Adipocyte (in vitro differentiated cells): ENCODE data around the gene PLD1.
A peak's percentile ranks its signal among the peaks of the same experiment; 100 is the strongest.

Source experiments
- DNase-seq: peaks from one replicate; pipeline ENCODE4 v3.0.0-alpha.2; 2015; ENCODE audit warnings: low read depth
- H3K27me3 ChIP-seq: replicated peaks from 2 replicates; pipeline ENCODE4 v1.7.0; 2013; ENCODE audit warnings: mild to moderate bottlenecking, low read length, moderate library complexity; ENCODE audit not compliant: control insufficient read depth, insufficient read depth
- H3K36me3 ChIP-seq: 2 replicates; pipeline ENCODE4 v1.7.0; 2013; ENCODE audit warnings: low read length, mild to moderate bottlenecking, moderate library complexity; ENCODE audit not compliant: control insufficient read depth, insufficient read depth, severe bottlenecking
- H3K4me1 ChIP-seq: 2 replicates; pipeline ENCODE4 v1.7.0; 2013; ENCODE audit warnings: mild to moderate bottlenecking, low read length, moderate library complexity; ENCODE audit not compliant: control insufficient read depth, insufficient read depth
- H3K4me3 ChIP-seq: 2 replicates; pipeline ENCODE4 v1.7.0; 2013; ENCODE audit warnings: mild to moderate bottlenecking, low read length, moderate library complexity
- H3K9ac ChIP-seq: 2 replicates; pipeline ENCODE4 v1.7.0; 2013; ENCODE audit warnings: mild to moderate bottlenecking, low read length, moderate library complexity
- H3K9me3 ChIP-seq: 2 replicates; pipeline ENCODE4 v1.7.0; 2013; ENCODE audit warnings: mild to moderate bottlenecking, low read length, moderate library complexity; ENCODE audit not compliant: control insufficient read depth

The PLD1 gene

GRCh38 chr3:171765511-171765887 lies 44.8 kb downstream of the PLD1 start:
- Histone ChIP-seq H3K9ac (no peak overlapping the region), H3K9me3 (no peaks in the 10 kb centered on the region), H3K4me3 (no peak overlapping the region), H3K36me3 (no peaks in the 10 kb centered on the region), H3K27me3 (no peaks in the 10 kb centered on the region), H3K4me1 (peaks cover 17% of the 10 kb centered on the region)
- no peak for DNase-seq

- no peaks in the 10 kb centered on the region for H3K27me3 ChIP-seq
- peaks cover 4% of the 10 kb centered on the region for H3K4me1 ChIP-seq
- no peak overlapping the region for H3K4me3 ChIP-seq
- H3K9me3 ChIP-seq: no peaks in the 10 kb centered on the region
- DNase-seq: no peak
- H3K36me3 ChIP-seq: no peaks in the 10 kb centered on the region
- no peak overlapping the region for H3K9ac ChIP-seq
These were observed 46.9 kb downstream of the PLD1 start for GRCh38 chr3:171763392-171763791.

GRCh38 chr3:171760477-171760876 lies 49.8 kb downstream of the PLD1 start:
- no peak overlapping the region for H3K4me3 ChIP-seq
- H3K27me3 ChIP-seq: no peaks in the 10 kb centered on the region
- H3K36me3 ChIP-seq: no peaks in the 10 kb centered on the region
- H3K9me3 ChIP-seq: no peaks in the 10 kb centered on the region
- no peak overlapping the region for H3K9ac ChIP-seq
- no peaks in the 10 kb centered on the region for H3K4me1 ChIP-seq
- no peak for DNase-seq

GRCh38 chr3:171758109-171758508 lies 52.2 kb downstream of the PLD1 start:
- Histone ChIP-seq H3K4me1 (peaks cover 15% of the 10 kb centered on the region), H3K4me3 (no peak overlapping the region), H3K36me3 (no peaks in the 10 kb centered on the region), H3K27me3 (no peaks in the 10 kb centered on the region), H3K9me3 (no peaks in the 10 kb centered on the region), H3K9ac (no peak overlapping the region)
- no peak for DNase-seq

GRCh38 chr3:171757361-171758034 lies 52.8 kb downstream of the PLD1 start:
- H3K9me3 ChIP-seq: no peaks in the 10 kb centered on the region
- no peak overlapping the region for H3K9ac ChIP-seq
- DNase-seq: no peak
- no peaks in the 10 kb centered on the region for H3K36me3 ChIP-seq
- H3K27me3 ChIP-seq: no peaks in the 10 kb centered on the region
- H3K4me3 ChIP-seq: no peak overlapping the region
- peaks cover 16% of the 10 kb centered on the region for H3K4me1 ChIP-seq

- Histone ChIP-seq H3K9ac (no peak overlapping the region), H3K27me3 (no peaks in the 10 kb centered on the region), H3K36me3 (no peaks in the 10 kb centered on the region), H3K9me3 (no peaks in the 10 kb centered on the region), H3K4me3 (no peak overlapping the region), H3K4me1 (peaks cover 16% of the 10 kb centered on the region)
- DNase-seq: no peak
These were observed 54.6 kb downstream of the PLD1 start for GRCh38 chr3:171755656-171756055.

GRCh38 chr3:171755015-171755589 lies 55.2 kb downstream of the PLD1 start:
- Histone ChIP-seq H3K27me3 (no peaks in the 10 kb centered on the region), H3K4me3 (no peak overlapping the region), H3K36me3 (no peaks in the 10 kb centered on the region), H3K9me3 (no peaks in the 10 kb centered on the region), H3K9ac (no peak overlapping the region), H3K4me1 (peaks cover 16% of the 10 kb centered on the region)
- no peak for DNase-seq

GRCh38 chr3:171753665-171754408 lies 56.4 kb downstream of the PLD1 start:
- H3K4me3 ChIP-seq: peak overlapping the region; percentile 30
- no peaks in the 10 kb centered on the region for H3K27me3 ChIP-seq
- no peaks in the 10 kb centered on the region for H3K36me3 ChIP-seq
- peak; percentile 81 for DNase-seq
- no peaks in the 10 kb centered on the region for H3K9me3 ChIP-seq
- H3K9ac ChIP-seq: no peak overlapping the region
- peaks cover 20% of the 10 kb centered on the region for H3K4me1 ChIP-seq

- Histone ChIP-seq H3K9ac (no peak overlapping the region), H3K36me3 (no peaks in the 10 kb centered on the region), H3K27me3 (no peaks in the 10 kb centered on the region), H3K4me3 (peak overlapping the region; percentile 30), H3K4me1 (peaks cover 28% of the 10 kb centered on the region), H3K9me3 (no peaks in the 10 kb centered on the region)
- DNase-seq: peak; percentile 61
These were observed 57.2 kb downstream of the PLD1 start for GRCh38 chr3:171753025-171753472.

GRCh38 chr3:171752329-171752728 lies 58.0 kb downstream of the PLD1 start:
- H3K9me3 ChIP-seq: no peaks in the 10 kb centered on the region
- H3K4me1 ChIP-seq: peaks cover 35% of the 10 kb centered on the region
- H3K9ac ChIP-seq: no peak overlapping the region
- H3K27me3 ChIP-seq: no peaks in the 10 kb centered on the region
- no peak for DNase-seq
- H3K36me3 ChIP-seq: no peaks in the 10 kb centered on the region
- H3K4me3 ChIP-seq: no peak overlapping the region

GRCh38 chr3:171749124-171749523 lies 61.2 kb downstream of the PLD1 start:
- peaks cover 36% of the 10 kb centered on the region for H3K4me1 ChIP-seq
- H3K4me3 ChIP-seq: no peak overlapping the region
- H3K9me3 ChIP-seq: no peaks in the 10 kb centered on the region
- H3K9ac ChIP-seq: no peak overlapping the region
- H3K27me3 ChIP-seq: no peaks in the 10 kb centered on the region
- DNase-seq: no peak
- H3K36me3 ChIP-seq: no peaks in the 10 kb centered on the region
